Ovary (tissue), 1 donor: ENCODE measurements around the gene ICE2.

ENCODE experiments used
- EP300 ChIP-seq: sonication (generic); formaldehyde crosslinking; IDR thresholded peaks from one replicate; pipeline ENCODE4 v1.6.1; 2017; ENCODE audit warnings: antibody characterized with exemption
- POLR2A ChIP-seq: fragments of 450-650 bp; IDR thresholded peaks from one replicate; pipeline ENCODE4 v1.6.1; 2017; ENCODE audit warnings: antibody characterized with exemption, mild to moderate bottlenecking, moderate library complexity

- TF ChIP-seq EP300 (no peak), POLR2A (no peak)
Measured at GRCh38 chr15:60420203-60420716, 58.7 kb downstream of the ICE2 start.
